ENCODE measurements around the gene INSYN2B. TPM values are rescaled to one million over a fixed set of nuclear protein-coding genes. Genes with fewer than 3 reads are reported as not detected.
"Not testable (repeated sequence)": the region's sequence is repeated elsewhere in the genome, so short reads cannot be mapped to it uniquely, and the experiment has no call there.

INSYN2B gene
- total RNA-seq, 1 donor from 2014 or later: not detected

- intact Hi-C loops (cut with DNase I): no loop called here
- no peak for DNase-seq (ENCODE audit: low spot score)
These were observed 112.9 kb downstream of the INSYN2B start for GRCh38 chr5:169867347-169867746.

GRCh38 chr5:169864483-169864882 is 115.8 kb downstream of the INSYN2B start:
- intact Hi-C loops (cut with DNase I): no loop called here
- DNase-seq (ENCODE audit: low spot score): no peak

GRCh38 chr5:169862391-169862811 is 117.9 kb downstream of the INSYN2B start:
- no peak for DNase-seq (ENCODE audit: low spot score)
- intact Hi-C loops (cut with DNase I): no loop called here

- no peak for DNase-seq (ENCODE audit: low spot score)
- intact Hi-C loops (cut with DNase I): no loop called here
These were observed 118.4 kb downstream of the INSYN2B start for GRCh38 chr5:169861934-169862333.

- no peak for DNase-seq (ENCODE audit: low spot score)
- intact Hi-C loops (cut with DNase I): no loop called here
These were observed 118.9 kb downstream of the INSYN2B start for GRCh38 chr5:169861433-169861832.

GRCh38 chr5:169860585-169860984 is 119.7 kb downstream of the INSYN2B start:
- DNase-seq (ENCODE audit: low spot score): no peak
- intact Hi-C loops (cut with DNase I): no loop called here

- intact Hi-C loops (cut with DNase I): no loop called here
- DNase-seq (ENCODE audit: low spot score): no peak
These were observed 123.7 kb downstream of the INSYN2B start for GRCh38 chr5:169856571-169856970.

GRCh38 chr5:169851321-169851850 is 128.9 kb downstream of the INSYN2B start:
- no peak for DNase-seq (ENCODE audit: low spot score)
- intact Hi-C loops (cut with DNase I): no loop called here

- intact Hi-C loops (cut with DNase I): no loop called here
- no peak for DNase-seq (ENCODE audit: low spot score)
These were observed 129.9 kb downstream of the INSYN2B start for GRCh38 chr5:169850409-169850808.

GRCh38 chr5:169848792-169849191 is 131.5 kb downstream of the INSYN2B start:
- intact Hi-C loops (cut with DNase I): no loop called here
- no peak for DNase-seq (ENCODE audit: low spot score)

GRCh38 chr5:169848271-169848670 is 132.0 kb downstream of the INSYN2B start:
- intact Hi-C loops (cut with DNase I): no loop called here
- no peak for DNase-seq (ENCODE audit: low spot score)

GRCh38 chr5:169847519-169847918 is 132.8 kb downstream of the INSYN2B start:
- intact Hi-C loops (cut with DNase I): no loop called here
- no peak for DNase-seq (ENCODE audit: low spot score)

GRCh38 chr5:169842699-169843098 is 137.6 kb downstream of the INSYN2B start:
- intact Hi-C loops (cut with DNase I): no loop called here
- DNase-seq (ENCODE audit: low spot score): no peak

GRCh38 chr5:169840405-169840804 is 139.9 kb downstream of the INSYN2B start:
- intact Hi-C loops (cut with DNase I): no loop called here

GRCh38 chr5:169838688-169839087 is 141.6 kb downstream of the INSYN2B start:
- intact Hi-C loops (cut with DNase I): no loop called here
- no peak for DNase-seq (ENCODE audit: low spot score)

More at GRCh38 chr5:169840405-169840804, 139.9 kb downstream of the INSYN2B start:
- DNase-seq (ENCODE audit: low spot score): no peak

- intact Hi-C loops (cut with DNase I): no loop called here
- DNase-seq (ENCODE audit: low spot score): no peak
These were observed 142.6 kb downstream of the INSYN2B start for GRCh38 chr5:169837686-169838085.

GRCh38 chr5:169836835-169837536 is 143.3 kb downstream of the INSYN2B start:
- no peak for DNase-seq (ENCODE audit: low spot score)
- intact Hi-C loops (cut with DNase I): no loop called here

- DNase-seq (ENCODE audit: low spot score); intact Hi-C loops (cut with DNase I): not testable (repeated sequence)
These were observed 145.8 kb downstream of the INSYN2B start for GRCh38 chr5:169834540-169834939.

GRCh38 chr5:169833681-169834292 is 146.5 kb downstream of the INSYN2B start:
- intact Hi-C loops (cut with DNase I); DNase-seq (ENCODE audit: low spot score): not testable (repeated sequence)

- no peak for DNase-seq (ENCODE audit: low spot score)
- intact Hi-C loops (cut with DNase I): no loop called here
These were observed 147.4 kb downstream of the INSYN2B start for GRCh38 chr5:169832845-169833244.

GRCh38 chr5:169832304-169832703 is 148.0 kb downstream of the INSYN2B start:
- no peak for DNase-seq (ENCODE audit: low spot score)
- intact Hi-C loops (cut with DNase I): no loop called here

Data from cardiac septum (tissue), 1 donor.